ENCODE results near the gene C6orf47. TPM values are rescaled to one million over a fixed set of nuclear protein-coding genes. Genes with fewer than 3 reads are reported as not detected.

Gene C6orf47
- total and polyA plus RNA-seq, 2 donors (not counting 3 experiments of a cell fraction or from before 2014, with no cell fraction given): 5.8 to 12.8 TPM

- H3K9ac ChIP-seq (replicated peaks; ENCODE audit: extremely low read depth, insufficient read depth, low read length): no peak overlapping the region
- FAIRE-seq: no peak
- no peak for TF ChIP-seq GATA2 (IDR thresholded peaks at IDR 0.05; ENCODE audit: insufficient read depth, insufficient read length, low read depth, low read length)
- no peak for TF ChIP-seq EZH2 (IDR thresholded peaks at IDR 0.05; ENCODE audit: borderline replicate concordance, low read depth, low read length, severe bottlenecking)
- TF ChIP-seq CTCF (IDR thresholded peaks at IDR 0.05; ENCODE audit: extremely low read depth in 1 of 2, insufficient read depth in 1 of 2, low read depth in 1 of 2, low read length in 2 of 2): no peak
- no peak for TF ChIP-seq MAX (IDR thresholded peaks at IDR 0.05; ENCODE audit: insufficient read depth, insufficient read length)
- no peaks in the 10 kb centered on the region for H4K20me1 ChIP-seq (replicated peaks; ENCODE audit: control insufficient read depth, extremely low read depth, insufficient read depth, low read length)
- H3K27ac ChIP-seq (ENCODE audit: insufficient read depth, low read depth, low read length): no peak overlapping the region
- H3K27me3 ChIP-seq (ENCODE audit: control insufficient read depth in 2 of 2, insufficient read depth in 2 of 2, low read length in 2 of 2): no peaks in the 10 kb centered on the region
- H3K4me1 ChIP-seq (ENCODE audit: control insufficient read depth, extremely low read depth, insufficient read depth, low read length): peaks cover 8% of the 10 kb centered on the region
- ChIA-PET POLR2A (no interaction called here), CTCF (no interaction called here)
- no peak overlapping the region for H3K4me2 ChIP-seq (ENCODE audit: insufficient read depth, low read length)
- intact Hi-C loops (cut with micrococcal nuclease) (no loop called here), dilution Hi-C loops (cut with MboI; ENCODE audit: extremely low pct_ligation_motif_present, low sequenced_read_pairs) (no loop called here)
- no peak for DNase-seq (ENCODE audit: low read depth, low spot score)
- no TSS peak for BruUV-seq (replicated peaks)
- no peaks in the 10 kb centered on the region for H3K79me2 ChIP-seq (ENCODE audit: control insufficient read depth, insufficient read depth, low read length)
- no peaks in the 10 kb centered on the region for H3K9me1 ChIP-seq (replicated peaks; ENCODE audit: control insufficient read depth, extremely low read depth, insufficient read depth, low read length)
- H2AFZ ChIP-seq (ENCODE audit: low read depth, low read length): no peak overlapping the region
- H3K36me3 ChIP-seq (ENCODE audit: control insufficient read depth in 2 of 2, extremely low read depth in 1 of 2, insufficient read depth in 2 of 2, low read length in 2 of 2): no peaks in the 10 kb centered on the region
- H3K4me3 ChIP-seq (replicated peaks in 1 of 3; ENCODE audit: insufficient read depth in 1 of 3, low read depth in 1 of 3, low read length in 3 of 3): no peak overlapping the region
- no peaks in the 10 kb centered on the region for H3K9me3 ChIP-seq (replicated peaks; ENCODE audit: control insufficient read depth, insufficient read depth, low read length)
These were observed 47.6 kb upstream of the C6orf47 start for GRCh38 chr6:31708224-31708623.

- H3K79me2 ChIP-seq (ENCODE audit: control insufficient read depth, insufficient read depth, low read length): peaks cover under 1% of the 10 kb centered on the region
- H3K4me2 ChIP-seq (ENCODE audit: insufficient read depth, low read length): no peak overlapping the region
- FAIRE-seq (no peak), DNase-seq (ENCODE audit: low read depth, low spot score) (no peak)
- no peaks in the 10 kb centered on the region for H3K9me3 ChIP-seq (replicated peaks; ENCODE audit: control insufficient read depth, insufficient read depth, low read length)
- no peaks in the 10 kb centered on the region for H4K20me1 ChIP-seq (replicated peaks; ENCODE audit: control insufficient read depth, extremely low read depth, insufficient read depth, low read length)
- H3K4me3 ChIP-seq (replicated peaks in 1 of 3; ENCODE audit: insufficient read depth in 1 of 3, low read depth in 1 of 3, low read length in 3 of 3): no peak overlapping the region
- H3K36me3 ChIP-seq (ENCODE audit: control insufficient read depth in 2 of 2, extremely low read depth in 1 of 2, insufficient read depth in 2 of 2, low read length in 2 of 2): no peaks in the 10 kb centered on the region
- intact Hi-C loops (cut with micrococcal nuclease): no loop called here
- no peak overlapping the region for H3K9ac ChIP-seq (replicated peaks; ENCODE audit: extremely low read depth, insufficient read depth, low read length)
- dilution Hi-C loops (cut with MboI; ENCODE audit: extremely low pct_ligation_motif_present, low sequenced_read_pairs): no loop called here
- H3K4me1 ChIP-seq (ENCODE audit: control insufficient read depth, extremely low read depth, insufficient read depth, low read length): peaks cover 8% of the 10 kb centered on the region
- no peaks in the 10 kb centered on the region for H3K9me1 ChIP-seq (replicated peaks; ENCODE audit: control insufficient read depth, extremely low read depth, insufficient read depth, low read length)
- TF ChIP-seq CTCF (IDR thresholded peaks at IDR 0.05; ENCODE audit: extremely low read depth in 1 of 2, insufficient read depth in 1 of 2, low read depth in 1 of 2, low read length in 2 of 2) (no peak), POLR2A (IDR thresholded peaks at IDR 0.05; ENCODE audit: low read depth, low read length) (no peak), EZH2 (IDR thresholded peaks at IDR 0.05; ENCODE audit: borderline replicate concordance, low read depth, low read length, severe bottlenecking) (no peak), FOS (IDR thresholded peaks at IDR 0.05; ENCODE audit: borderline replicate concordance, insufficient read depth, low read length) (no peak), MYC (IDR thresholded peaks at IDR 0.05; ENCODE audit: low read depth, low read length) (no peak), MAX (IDR thresholded peaks at IDR 0.05; ENCODE audit: insufficient read depth, insufficient read length) (no peak), JUN (IDR thresholded peaks at IDR 0.05; ENCODE audit: borderline replicate concordance, insufficient read depth, insufficient read length, low read depth) (no peak), POLR2AphosphoS5 (IDR thresholded peaks at IDR 0.05; ENCODE audit: insufficient read depth, low read depth, low read length) (no peak), GATA2 (IDR thresholded peaks at IDR 0.05; ENCODE audit: insufficient read depth, insufficient read length, low read depth, low read length) (no peak)
- ChIA-PET CTCF (no interaction called here), POLR2A (no interaction called here)
- H2AFZ ChIP-seq (ENCODE audit: low read depth, low read length): no peak overlapping the region
- no peaks in the 10 kb centered on the region for H3K27me3 ChIP-seq (ENCODE audit: control insufficient read depth in 2 of 2, insufficient read depth in 2 of 2, low read length in 2 of 2)
- BruUV-seq (replicated peaks): no TSS peak
- no peak overlapping the region for H3K27ac ChIP-seq (ENCODE audit: insufficient read depth, low read depth, low read length)
These were observed 47.1 kb upstream of the C6orf47 start for GRCh38 chr6:31707701-31708100.

Measured in endothelial cell of umbilical vein (primary cell).